Middle frontal gyrus (tissue), 1 donor: ENCODE data around the gene GRIN2A.

Experiments
- DNase-seq: peaks from one replicate; pipeline ENCODE4 v3.0.0-alpha.2; 2015; ENCODE audit warnings: low spot score; ENCODE audit errors: extremely low spot score

The GRIN2A gene

GRCh38 chr16:10188236-10188635, 6.0 kb upstream of the GRIN2A start:
- DNase-seq, result no peak

GRCh38 chr16:10181196-10182162, 749 bp downstream of the GRIN2A start:
- peak; percentile 70 for DNase-seq

DNA sequence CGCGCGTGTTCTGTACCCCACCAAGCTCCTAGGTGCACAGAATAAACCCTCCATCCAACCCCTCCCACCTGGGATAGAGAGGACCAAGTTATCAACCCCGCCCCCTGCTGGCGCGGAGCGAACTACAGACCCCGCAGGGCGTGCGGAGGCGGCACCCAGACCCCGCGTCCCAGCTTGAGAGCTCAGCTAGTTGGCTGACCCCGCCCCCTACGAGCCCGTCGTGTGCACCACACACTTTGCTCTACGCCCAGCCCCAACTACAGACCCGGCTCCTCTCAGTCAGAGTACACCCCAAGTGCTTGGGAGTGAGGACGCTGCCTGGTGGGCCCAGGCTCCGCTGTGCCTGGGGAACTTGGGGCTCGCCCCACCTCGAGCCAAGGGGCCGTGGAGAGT, 1.5 kb downstream of the GRIN2A start:
- DNase-seq, result no peak

GRCh38 chr16:10180042-10180770, 2.0 kb downstream of the GRIN2A start:
- no peak for DNase-seq

GRCh38 chr16:10178526-10178925, 3.7 kb downstream of the GRIN2A start:
- DNase-seq, result no peak

GRCh38 chr16:10178080-10178479, 4.1 kb downstream of the GRIN2A start:
- DNase-seq, result no peak

- no peak for DNase-seq
Observed at GRCh38 chr16:10172848-10173655, 9.2 kb downstream of the GRIN2A start.

- DNase-seq, result no peak
Observed at GRCh38 chr16:10171221-10171620, 11.0 kb downstream of the GRIN2A start.

- no peak for DNase-seq
Observed at GRCh38 chr16:10169904-10170410, 12.3 kb downstream of the GRIN2A start.

- no peak for DNase-seq
Observed at GRCh38 chr16:10169031-10169430, 13.2 kb downstream of the GRIN2A start.

GRCh38 chr16:10168258-10168657, 14.0 kb downstream of the GRIN2A start:
- no peak for DNase-seq

DNA sequence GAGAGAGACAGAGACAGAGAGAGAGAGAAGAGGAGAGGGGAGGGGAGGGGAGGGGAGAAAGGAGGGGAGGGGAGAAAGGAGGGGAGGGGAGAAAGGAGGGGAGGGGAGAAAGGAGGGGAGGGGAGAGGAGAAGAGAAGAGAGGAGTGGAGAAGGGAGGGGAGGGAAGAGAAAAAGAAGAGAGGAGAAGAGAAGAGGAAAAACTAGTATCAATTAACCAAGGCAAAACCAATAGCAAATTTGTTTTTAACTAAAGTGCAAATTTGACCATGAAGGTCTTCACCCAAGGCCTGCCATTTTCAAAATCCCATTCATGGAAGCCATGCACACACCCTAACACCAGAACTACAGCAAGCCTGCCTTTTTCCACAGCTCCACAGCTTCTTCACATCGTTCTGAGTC, 16.6 kb downstream of the GRIN2A start:
- DNase-seq, result no peak

DNA sequence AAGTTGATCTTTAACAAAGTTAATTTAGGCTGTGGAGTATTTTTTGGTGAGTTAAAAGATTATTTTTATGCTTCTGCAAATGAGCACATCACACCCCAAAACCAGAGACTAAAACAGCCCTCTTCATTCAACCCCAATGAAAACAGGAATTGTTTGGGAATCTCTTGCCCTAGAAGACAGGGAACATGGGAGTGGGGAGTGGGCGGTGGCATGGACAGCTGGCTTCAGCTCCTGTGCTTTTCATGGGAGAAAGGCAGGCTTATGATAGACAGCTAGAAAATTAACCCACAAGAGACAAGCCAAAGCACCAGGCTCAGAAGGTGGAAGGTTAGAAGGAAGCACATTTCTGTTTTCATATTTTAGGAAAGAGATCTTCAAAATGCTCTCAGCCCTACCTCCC, 19.2 kb downstream of the GRIN2A start:
- no peak for DNase-seq

DNA sequence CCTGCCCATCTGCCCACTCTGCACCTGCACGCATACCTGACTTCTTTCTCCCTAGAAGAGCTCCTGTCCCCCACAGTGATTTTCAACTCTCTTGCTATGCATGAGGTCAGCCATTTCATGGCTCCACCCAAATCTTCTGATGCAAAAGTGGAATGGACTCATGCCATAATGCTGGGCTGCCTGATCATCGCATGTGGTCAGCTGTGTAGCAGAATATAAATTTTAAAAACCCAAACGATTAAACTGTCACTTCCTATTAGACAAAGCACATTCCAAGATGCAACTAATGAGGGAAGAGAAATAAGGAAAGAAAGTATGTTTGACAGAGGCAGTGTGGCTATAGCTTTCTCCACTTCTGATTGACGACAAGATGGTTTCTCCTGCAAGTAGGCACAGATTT, 26.1 kb downstream of the GRIN2A start:
- no peak for DNase-seq

DNA sequence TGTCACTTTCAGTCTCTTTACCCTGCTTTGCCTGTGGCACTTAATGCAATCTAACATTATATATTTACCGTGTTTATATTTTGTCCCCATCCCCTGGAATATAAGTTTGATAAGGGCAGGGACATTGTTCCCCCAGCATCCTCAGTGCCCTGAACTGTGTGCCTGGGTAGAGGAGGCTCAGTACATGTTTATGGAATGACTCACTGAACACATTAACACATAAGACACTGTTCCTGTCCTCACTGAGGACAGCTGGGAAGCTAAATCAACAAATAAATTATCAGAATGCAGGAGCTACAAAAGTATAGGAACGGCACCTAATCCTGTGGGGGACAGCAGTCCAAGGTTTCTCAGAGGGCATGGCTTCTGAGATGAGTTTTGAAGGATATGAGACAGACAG, 27.8 kb downstream of the GRIN2A start:
- no peak for DNase-seq

- DNase-seq, result no peak
Observed at GRCh38 chr16:10153985-10154384, 28.2 kb downstream of the GRIN2A start.

DNA sequence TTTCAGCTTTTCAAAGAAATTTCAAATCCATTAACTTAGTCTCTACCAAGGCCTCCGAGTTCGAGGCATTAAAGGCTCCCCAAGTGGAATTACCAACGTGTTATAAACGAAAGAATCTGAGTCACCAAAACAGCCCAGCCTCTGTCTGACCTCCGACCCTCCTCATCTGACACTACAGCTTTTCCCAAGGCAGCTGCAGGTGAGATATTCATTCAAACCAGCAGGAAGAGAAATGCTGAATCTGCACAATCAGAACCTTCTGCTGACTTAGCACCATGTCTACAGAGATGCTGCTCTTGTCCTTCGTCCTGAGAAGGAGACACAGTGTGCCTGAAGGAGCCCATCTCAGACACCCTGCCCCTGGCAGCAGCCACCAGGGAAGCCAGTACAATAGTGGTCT, 30.5 kb downstream of the GRIN2A start:
- no peak for DNase-seq

- DNase-seq, result no peak
Observed at GRCh38 chr16:10150906-10151305, 31.3 kb downstream of the GRIN2A start.

- no peak for DNase-seq
Observed at GRCh38 chr16:10145542-10146035, 36.6 kb downstream of the GRIN2A start.

DNA sequence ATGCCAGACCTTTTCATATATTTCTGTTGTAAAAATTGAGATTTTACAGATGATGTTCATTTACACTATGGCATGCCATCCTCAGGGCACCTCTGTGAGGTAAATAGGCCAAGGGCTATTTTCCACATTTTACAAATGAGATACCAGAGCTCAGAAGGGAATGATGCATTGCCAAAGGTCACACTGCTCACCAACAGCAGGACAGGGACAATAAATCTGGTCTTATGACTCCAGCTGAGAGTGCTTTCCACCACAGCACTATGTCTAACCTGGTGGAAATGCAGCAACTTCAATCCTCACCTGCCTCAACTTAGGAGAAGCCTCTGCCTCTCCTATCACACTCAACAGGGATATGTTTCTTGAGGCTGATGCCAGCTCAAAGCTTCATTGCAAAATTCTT, 40.6 kb downstream of the GRIN2A start:
- no peak for DNase-seq

DNA sequence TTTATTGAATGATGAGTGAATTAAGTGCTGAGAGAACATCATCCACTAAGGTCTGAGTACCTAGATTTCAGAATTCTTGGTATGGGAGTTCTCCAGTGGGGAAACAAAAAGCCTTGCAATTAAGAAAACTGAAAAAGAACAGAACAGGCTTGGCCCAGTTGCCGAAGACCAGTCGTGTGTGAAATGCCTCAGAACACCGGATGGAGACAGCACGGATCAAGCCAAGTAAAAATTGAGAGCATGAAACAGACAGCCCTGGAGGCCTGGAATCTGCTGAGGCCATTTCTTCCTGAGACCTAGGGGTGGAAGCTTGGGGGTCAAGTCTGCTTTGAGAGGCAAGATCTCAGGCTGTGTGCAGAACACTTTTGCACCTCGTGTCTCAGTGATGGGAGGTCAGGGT, 43.3 kb downstream of the GRIN2A start:
- no peak for DNase-seq
